Hypothalamus (tissue), 51 donors: Measurements from ENCODE around the gene NFATC4.

ENCODE experiments used
- DNase-seq, 51 donors: peaks; one replicate each; lab custom pipeline; 2025; lab: John Stamatoyannopoulos, UW

The NFATC4 gene

GRCh38 chr14:24404814-24405213 lies 36.8 kb downstream of the NFATC4 start:
- DNase-seq, result no peak

GRCh38 chr14:24406416-24406815 lies 38.4 kb downstream of the NFATC4 start:
- no peak for DNase-seq

GRCh38 chr14:24407608-24408325 lies 39.8 kb downstream of the NFATC4 start:
- DNase-seq, result no peak

GRCh38 chr14:24408764-24409163 lies 40.8 kb downstream of the NFATC4 start:
- peak in 2 of 51 donors; percentile 20 to 27 for DNase-seq

- DNase-seq, result no peak
Observed at GRCh38 chr14:24409192-24409591, 41.2 kb downstream of the NFATC4 start.

- no peak for DNase-seq
Observed at GRCh38 chr14:24409956-24410355, 42.0 kb downstream of the NFATC4 start.

GRCh38 chr14:24411443-24412389 lies 43.7 kb downstream of the NFATC4 start:
- peak in 1 of 51 donors; percentile 5 for DNase-seq

GRCh38 chr14:24414077-24414476 lies 46.1 kb downstream of the NFATC4 start:
- no peak for DNase-seq

GRCh38 chr14:24414732-24415420 lies 46.9 kb downstream of the NFATC4 start:
- DNase-seq, result no peak

- DNase-seq, result no peak
Observed at GRCh38 chr14:24415421-24416253, 47.7 kb downstream of the NFATC4 start.

- no peak for DNase-seq
Observed at GRCh38 chr14:24416254-24416931, 48.4 kb downstream of the NFATC4 start.

- no peak for DNase-seq
Observed at GRCh38 chr14:24416932-24417619, 49.1 kb downstream of the NFATC4 start.

GRCh38 chr14:24417832-24418491 lies 50.0 kb downstream of the NFATC4 start:
- no peak for DNase-seq

- no peak for DNase-seq
Observed at GRCh38 chr14:24418492-24418873, 50.5 kb downstream of the NFATC4 start.

GRCh38 chr14:24422261-24422660 lies 54.3 kb downstream of the NFATC4 start:
- no peak for DNase-seq

- DNase-seq, result no peak
Observed at GRCh38 chr14:24422694-24423601, 55.0 kb downstream of the NFATC4 start.

GRCh38 chr14:24425704-24426103 lies 57.7 kb downstream of the NFATC4 start:
- DNase-seq, result no peak
